HepG2 (cell line): Measurements from ENCODE around the gene LPIN3. TPM values are rescaled to one million over a fixed set of nuclear protein-coding genes. Genes with fewer than 3 reads are reported as not detected.

ENCODE experiments used
- ATM ChIP-seq: fragments of 450-650 bp; IDR thresholded peaks from 2 replicates; pipeline ENCODE4 v1.7.1; 2017; ENCODE audit warnings: mild to moderate bottlenecking, borderline replicate concordance
- ATRX ChIP-seq: sonication (generic); formaldehyde crosslinking; IDR thresholded peaks from 2 replicates; pipeline ENCODE4 v1.4.0; 2020; ENCODE audit warnings: missing genetic modification reagents, borderline replicate concordance
- CC2D1A ChIP-seq: sonication (generic); formaldehyde crosslinking; IDR thresholded peaks from 2 replicates; pipeline ENCODE4 v1.8.1; 2023; ENCODE audit warnings: mild to moderate bottlenecking, missing genetic modification reagents
- CEBPG ChIP-seq: IDR thresholded peaks from 2 replicates; pipeline ENCODE4 v1.6.1; 2016
- GABPB1 ChIP-seq: IDR thresholded peaks from 2 replicates; pipeline ENCODE4 v1.6.1; 2016; ENCODE audit warnings: mild to moderate bottlenecking, missing genetic modification reagents, moderate library complexity, missing compliant biosample characterization
- GZF1 ChIP-seq: sonication (generic); formaldehyde crosslinking; IDR thresholded peaks from 2 replicates; pipeline ENCODE4 v1.5.1; 2020; ENCODE audit warnings: mild to moderate bottlenecking, missing genetic modification reagents
- KDM6A ChIP-seq: IDR thresholded peaks from 2 replicates; pipeline ENCODE4 v1.6.1; 2016; ENCODE audit warnings: low read depth
- MAFF ChIP-seq: IDR thresholded peaks from 2 replicates; pipeline ENCODE4 v1.6.1; 2011; ENCODE audit warnings: low read depth, low read length, improper control_type of control experiment
- MLLT10 ChIP-seq: sonication (generic); formaldehyde crosslinking; IDR thresholded peaks from 2 replicates; pipeline ENCODE4 v1.4.0; 2020; ENCODE audit warnings: missing genetic modification reagents
- MZF1 ChIP-seq: sonication (generic); formaldehyde crosslinking; IDR thresholded peaks from 2 replicates; pipeline ENCODE4 v1.8.1; 2023; ENCODE audit warnings: mild to moderate bottlenecking, missing genetic modification reagents, borderline replicate concordance
- RARA ChIP-seq: IDR thresholded peaks from 2 replicates; pipeline ENCODE4 v1.6.1; 2016; ENCODE audit warnings: missing genetic modification reagents, missing compliant biosample characterization
- SAP130 ChIP-seq: IDR thresholded peaks from 2 replicates; pipeline ENCODE4 v1.6.1; 2016; ENCODE audit warnings: low read depth
- SRSF9 ChIP-seq: fragments of 200-400 bp; formaldehyde crosslinking; IDR thresholded peaks from 2 replicates; pipeline ENCODE4 v1.6.1; 2018; ENCODE audit warnings: borderline replicate concordance, mild to moderate bottlenecking, low read depth, low read length; ENCODE audit not compliant: insufficient read depth, poor library complexity, severe bottlenecking
- ZBTB8A ChIP-seq: sonication (generic); formaldehyde crosslinking; IDR thresholded peaks from 2 replicates; pipeline ENCODE4 v1.4.0; 2020; ENCODE audit warnings: mild to moderate bottlenecking, low read depth, missing genetic modification reagents, borderline replicate concordance
- ZC3H13 ChIP-seq: sonication (generic); formaldehyde crosslinking; IDR thresholded peaks from 2 replicates; pipeline ENCODE4 v1.8.1; 2023; ENCODE audit warnings: mild to moderate bottlenecking, missing genetic modification reagents, moderate library complexity
- ZNF546 ChIP-seq: sonication (generic); formaldehyde crosslinking; conservative IDR thresholded peaks from 2 replicates; pipeline ENCODE4 v1.8.1; 2023; ENCODE audit warnings: mild to moderate bottlenecking, missing genetic modification reagents
- ZNF549 ChIP-seq: sonication (generic); formaldehyde crosslinking; IDR thresholded peaks from 2 replicates; pipeline ENCODE4 v1.5.0; 2020; ENCODE audit warnings: missing genetic modification reagents
- ZNF629 ChIP-seq: sonication (generic); formaldehyde crosslinking; conservative IDR thresholded peaks from 2 replicates; pipeline ENCODE4 v1.5.0; 2020; ENCODE audit warnings: missing genetic modification reagents
- ZNF639 ChIP-seq: conservative IDR thresholded peaks from 2 replicates; pipeline ENCODE4 v1.6.1; 2018; ENCODE audit warnings: missing genetic modification reagents
- ZNF672 ChIP-seq: sonication (generic); formaldehyde crosslinking; IDR thresholded peaks from 2 replicates; pipeline ENCODE4 v1.8.1; 2022; ENCODE audit warnings: missing genetic modification reagents
- ZNF746 ChIP-seq: sonication (generic); formaldehyde crosslinking; IDR thresholded peaks from 2 replicates; pipeline ENCODE4 v1.8.0; 2022; ENCODE audit warnings: mild to moderate bottlenecking, missing genetic modification reagents
- ZZZ3 ChIP-seq: sonication (generic); formaldehyde crosslinking; IDR thresholded peaks from 2 replicates; pipeline ENCODE4 v1.4.0; 2020; ENCODE audit warnings: missing genetic modification reagents, mild to moderate bottlenecking, borderline replicate concordance
- polyA plus RNA-seq, 8 experiments: library from polyadenylated mRNA; depleted of rRNA in 3 of 8; stranded (reverse) in 7 of 8; unstranded in 1 of 8; fragments of >200 nt; fragmentation: Illumina TruSeq in 4 of 8; extraction: Trizol in 4 of 8; gene quantifications; 2 replicates each; pipeline versions ENCODE4 v1.2.1 to v1.2.3, GENCODE V29; 2011 to 2016; ENCODE audit warnings: low read depth in 4 of 8, missing spikeins in 1 of 8, mixed read lengths in 1 of 8; ENCODE audit not compliant: insufficient read depth in 1 of 8
- total RNA-seq, 5 experiments: library from RNA; depleted of rRNA; stranded (reverse); fragments of >200 nt; fragmentation: Illumina TruSeq; extraction: Trizol; gene quantifications; 2 replicates each; pipeline ENCODE4 v1.2.3, GENCODE V29; 2016; ENCODE audit warnings: low read depth in 1 of 5
- TF ChIP-seq, protein P1 (sequence below): IDR thresholded peaks from 2 replicates; pipeline ENCODE4 v1.6.1; 2016; ENCODE audit warnings: missing compliant biosample characterization, missing genetic modification reagents, borderline replicate concordance
- TF ChIP-seq, protein P2 (sequence below): IDR thresholded peaks from 2 replicates; pipeline ENCODE4 v1.6.1; 2016; ENCODE audit warnings: low read depth, control low read depth
- TF ChIP-seq, protein P3 (sequence below): sonication (generic); formaldehyde crosslinking; IDR thresholded peaks from 2 replicates; pipeline ENCODE4 v1.4.0; 2020; ENCODE audit warnings: missing genetic modification reagents; ENCODE audit errors: not compliant biosample characterization
- TF ChIP-seq, protein P4 (sequence below): sonication (generic); formaldehyde crosslinking; IDR thresholded peaks from 2 replicates; pipeline ENCODE4 v1.5.0; 2020; ENCODE audit warnings: mild to moderate bottlenecking, missing genetic modification reagents

Gene LPIN3
- total and polyA plus RNA-seq, 2 of the 13 experiments (the other 11 are each of a cell fraction or from before 2014, with no cell fraction given), result 14.2 to 28.6 TPM

DNA sequence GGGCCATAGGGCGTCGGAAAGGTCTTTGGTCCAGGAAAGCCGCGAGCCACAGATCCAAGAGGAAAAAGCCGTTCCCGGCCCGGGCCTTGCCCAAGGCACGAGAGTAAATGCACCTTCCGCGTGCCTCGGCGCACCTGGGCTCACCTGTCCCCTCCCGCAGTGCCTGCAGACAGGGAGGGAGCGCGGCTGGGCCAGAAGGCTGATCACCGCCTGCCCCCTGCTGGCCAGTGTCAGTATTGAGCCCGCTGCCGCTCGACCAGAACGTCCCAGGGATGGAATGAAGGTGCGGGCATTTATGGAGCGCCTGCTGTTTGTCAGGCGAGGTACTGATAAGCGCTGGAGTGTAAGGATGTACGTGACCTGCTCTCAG lies 679 bp upstream of the LPIN3 start (continued):
- TF ChIP-seq, protein P1, sequence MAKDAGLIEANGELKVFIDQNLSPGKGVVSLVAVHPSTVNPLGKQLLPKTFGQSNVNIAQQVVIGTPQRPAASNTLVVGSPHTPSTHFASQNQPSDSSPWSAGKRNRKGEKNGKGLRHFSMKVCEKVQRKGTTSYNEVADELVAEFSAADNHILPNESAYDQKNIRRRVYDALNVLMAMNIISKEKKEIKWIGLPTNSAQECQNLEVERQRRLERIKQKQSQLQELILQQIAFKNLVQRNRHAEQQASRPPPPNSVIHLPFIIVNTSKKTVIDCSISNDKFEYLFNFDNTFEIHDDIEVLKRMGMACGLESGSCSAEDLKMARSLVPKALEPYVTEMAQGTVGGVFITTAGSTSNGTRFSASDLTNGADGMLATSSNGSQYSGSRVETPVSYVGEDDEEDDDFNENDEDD (CRISPR knock-in tag), result peak; percentile 64; the same call in 1 of the 2 replicates
- TF ChIP-seq MAFF (no peak), ZNF639 (CRISPR knock-in tag) (no peak), ZZZ3 (CRISPR knock-in tag) (no peak), SRSF9 (no peak), RARA (peak; percentile 10; the same call in 1 of the 2 replicates), MLLT10 (CRISPR knock-in tag) (no peak), GZF1 (CRISPR knock-in tag) (no peak), SAP130 (CRISPR knock-in tag) (peak; percentile 53), CC2D1A (CRISPR knock-in tag) (no peak), ATRX (CRISPR knock-in tag) (no peak), GABPB1 (peak; percentile 67), ZNF549 (CRISPR knock-in tag) (no peak), ZC3H13 (CRISPR knock-in tag) (no peak), ZNF546 (CRISPR knock-in tag) (no peak), ZNF746 (peak; percentile 77; the same call in 1 of the 2 replicates), ATM (no peak), ZBTB8A (no peak), ZNF672 (CRISPR knock-in tag) (no peak), MZF1 (CRISPR knock-in tag) (peak; percentile 57; the same call in 1 of the 2 replicates), KDM6A (no peak), ZNF629 (CRISPR knock-in tag) (peak; percentile 20), CEBPG (CRISPR knock-in tag) (peak; percentile 44)
- TF ChIP-seq, protein P2, sequence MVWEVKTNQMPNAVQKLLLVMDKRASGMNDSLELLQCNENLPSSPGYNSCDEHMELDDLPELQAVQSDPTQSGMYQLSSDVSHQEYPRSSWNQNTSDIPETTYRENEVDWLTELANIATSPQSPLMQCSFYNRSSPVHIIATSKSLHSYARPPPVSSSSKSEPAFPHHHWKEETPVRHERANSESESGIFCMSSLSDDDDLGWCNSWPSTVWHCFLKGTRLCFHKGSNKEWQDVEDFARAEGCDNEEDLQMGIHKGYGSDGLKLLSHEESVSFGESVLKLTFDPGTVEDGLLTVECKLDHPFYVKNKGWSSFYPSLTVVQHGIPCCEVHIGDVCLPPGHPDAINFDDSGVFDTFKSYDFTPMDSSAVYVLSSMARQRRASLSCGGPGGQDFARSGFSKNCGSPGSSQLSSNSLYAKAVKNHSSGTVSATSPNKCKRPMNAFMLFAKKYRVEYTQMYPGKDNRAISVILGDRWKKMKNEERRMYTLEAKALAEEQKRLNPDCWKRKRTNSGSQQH (CRISPR knock-in tag), result 0 out of 2 replicates have a peak, but pooled peaks have one; percentile 53
- TF ChIP-seq, protein P3, sequence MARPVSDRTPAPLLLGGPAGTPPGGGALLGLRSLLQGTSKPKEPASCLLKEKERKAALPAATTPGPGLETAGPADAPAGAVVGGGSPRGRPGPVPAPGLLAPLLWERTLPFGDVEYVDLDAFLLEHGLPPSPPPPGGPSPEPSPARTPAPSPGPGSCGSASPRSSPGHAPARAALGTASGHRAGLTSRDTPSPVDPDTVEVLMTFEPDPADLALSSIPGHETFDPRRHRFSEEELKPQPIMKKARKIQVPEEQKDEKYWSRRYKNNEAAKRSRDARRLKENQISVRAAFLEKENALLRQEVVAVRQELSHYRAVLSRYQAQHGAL (CRISPR knock-in tag), result no peak
- TF ChIP-seq, protein P4, sequence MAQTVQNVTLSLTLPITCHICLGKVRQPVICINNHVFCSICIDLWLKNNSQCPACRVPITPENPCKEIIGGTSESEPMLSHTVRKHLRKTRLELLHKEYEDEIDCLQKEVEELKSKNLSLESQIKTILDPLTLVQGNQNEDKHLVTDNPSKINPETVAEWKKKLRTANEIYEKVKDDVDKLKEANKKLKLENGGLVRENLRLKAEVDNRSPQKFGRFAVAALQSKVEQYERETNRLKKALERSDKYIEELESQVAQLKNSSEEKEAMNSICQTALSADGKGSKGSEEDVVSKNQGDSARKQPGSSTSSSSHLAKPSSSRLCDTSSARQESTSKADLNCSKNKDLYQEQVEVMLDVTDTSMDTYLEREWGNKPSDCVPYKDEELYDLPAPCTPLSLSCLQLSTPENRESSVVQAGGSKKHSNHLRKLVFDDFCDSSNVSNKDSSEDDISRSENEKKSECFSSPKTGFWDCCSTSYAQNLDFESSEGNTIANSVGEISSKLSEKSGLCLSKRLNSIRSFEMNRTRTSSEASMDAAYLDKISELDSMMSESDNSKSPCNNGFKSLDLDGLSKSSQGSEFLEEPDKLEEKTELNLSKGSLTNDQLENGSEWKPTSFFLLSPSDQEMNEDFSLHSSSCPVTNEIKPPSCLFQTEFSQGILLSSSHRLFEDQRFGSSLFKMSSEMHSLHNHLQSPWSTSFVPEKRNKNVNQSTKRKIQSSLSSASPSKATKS, result 0 out of 2 replicates have a peak, but pooled peaks have one; percentile 78
